Smooth muscle cell (in vitro differentiated cells): Measurements from ENCODE around the gene DACH1. TPM values are rescaled to one million over a fixed set of nuclear protein-coding genes. Genes with fewer than 3 reads are reported as not detected.
A peak's percentile ranks its signal among the peaks of the same experiment; 100 is the strongest.

Source experiments
- DNase-seq: peaks from one replicate; lab custom pipeline; 2025; ENCODE audit not compliant: unreplicated experiment; lab: John Stamatoyannopoulos, UW
- H2AFZ ChIP-seq: fragments of 200-600 bp; sonication (generic); 2 replicates; pipeline ENCODE4 v1.6.0; 2016; ENCODE audit warnings: antibody characterized with exemption, low read depth, mild to moderate bottlenecking
- H3F3A ChIP-seq: fragments of 200-600 bp; sonication (generic); 2 replicates; pipeline ENCODE4 v1.6.0; 2017; ENCODE audit warnings: antibody characterized with exemption, low read depth
- H3K27ac ChIP-seq: fragments of 200-600 bp; sonication (generic); 2 replicates; pipeline ENCODE4 v1.5.1; 2016; ENCODE audit warnings: low read depth, mild to moderate bottlenecking
- H3K27me3 ChIP-seq: fragments of 200-600 bp; sonication (generic); 2 replicates; pipeline ENCODE4 v1.6.1; 2016; ENCODE audit warnings: low read depth, mild to moderate bottlenecking
- H3K36me3 ChIP-seq: fragments of 200-600 bp; sonication (generic); 2 replicates; pipeline ENCODE4 v1.5.1; 2016; ENCODE audit warnings: low read depth
- H3K4me1 ChIP-seq: fragments of 200-600 bp; sonication (generic); 2 replicates; pipeline ENCODE4 v1.5.1; 2016; ENCODE audit warnings: low read depth
- H3K4me2 ChIP-seq: fragments of 200-600 bp; sonication (generic); 2 replicates; pipeline ENCODE4 v1.6.0; 2016; ENCODE audit warnings: mild to moderate bottlenecking
- H3K4me3 ChIP-seq: fragments of 200-600 bp; sonication (generic); 2 replicates; pipeline ENCODE4 v1.5.1; 2016; ENCODE audit warnings: mild to moderate bottlenecking
- H3K79me2 ChIP-seq: fragments of 200-600 bp; sonication (generic); 2 replicates; pipeline ENCODE4 v1.6.0; 2016; ENCODE audit warnings: low read depth, mild to moderate bottlenecking
- H3K9ac ChIP-seq: fragments of 200-600 bp; sonication (generic); 2 replicates; pipeline ENCODE4 v1.6.0; 2016; ENCODE audit warnings: low read depth
- H3K9me3 ChIP-seq: fragments of 200-600 bp; sonication (generic); replicated peaks from 2 replicates; pipeline ENCODE4 v1.5.1; 2016; ENCODE audit warnings: low read depth
- H4K20me1 ChIP-seq: fragments of 200-600 bp; sonication (generic); 2 replicates; pipeline ENCODE4 v1.6.0; 2016; ENCODE audit warnings: low read depth
- WGBS: methylation state at CpG from one replicate; pipeline ENCODE4 v1.1.7; 2016; ENCODE audit warnings: low lambda C conversion rate; 5-methylcytosine and 5-hydroxymethylcytosine counted together
- polyA plus RNA-seq: library from polyadenylated mRNA; unstranded; fragments of >200 nt; fragmentation: Nextera tagmentation; extraction: Ambion mirVana; gene quantifications from 2 replicates; pipeline ENCODE4 v1.2.1, GENCODE V29; 2016
- total RNA-seq: library from RNA; depleted of rRNA; stranded (reverse); fragments of >200 nt; gene quantifications from 2 replicates; pipeline ENCODE4 v1.2.3, GENCODE V29; 2014
- TF ChIP-seq, protein P1 (sequence below): fragments of 200-600 bp; sonication (generic); IDR thresholded peaks from 2 replicates; pipeline ENCODE4 v1.5.1; 2017; ENCODE audit warnings: borderline replicate concordance, mild to moderate bottlenecking, antibody characterized with exemption; ENCODE audit not compliant: insufficient read depth, poor library complexity, severe bottlenecking

Gene DACH1
- total and polyA plus RNA-seq, 2 experiments from 2014 or later, result 0.33 to 1.6 TPM

DNA sequence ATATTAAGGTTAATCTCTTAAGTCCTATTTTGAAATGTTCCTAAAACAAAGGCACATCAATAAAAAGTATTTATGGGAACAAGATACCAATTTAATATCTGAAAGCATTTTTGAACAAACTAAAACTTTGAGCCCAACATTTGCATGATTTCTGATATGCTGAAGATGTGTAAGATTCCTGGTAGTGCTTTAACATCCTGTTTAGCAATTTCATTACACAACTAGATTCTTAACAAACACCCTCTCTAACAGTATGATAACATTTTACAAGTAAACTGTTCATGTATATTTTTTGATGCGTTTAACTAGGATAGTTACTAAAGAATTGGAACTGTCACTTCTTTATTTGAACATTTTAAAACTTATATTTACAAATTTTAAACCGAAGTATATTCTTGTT lies 63.9 kb downstream of the DACH1 start:
- 79% methylated on average over 2 of the region's 2 CpGs for WGBS
- Histone ChIP-seq H3K4me2 (no peak overlapping the region), H3K9ac (no peak overlapping the region), H2AFZ (no peak overlapping the region), H3K27ac (no peak overlapping the region), H3K9me3 (no peaks in the 10 kb centered on the region), H3K4me3 (no peak overlapping the region), H3F3A (no peaks in the 10 kb centered on the region), H4K20me1 (no peaks in the 10 kb centered on the region), H3K27me3 (no peaks in the 10 kb centered on the region), H3K36me3 (no peaks in the 10 kb centered on the region), H3K4me1 (peaks cover 45% of the 10 kb centered on the region), H3K79me2 (no peaks in the 10 kb centered on the region)
- no peak for DNase-seq
- TF ChIP-seq, protein P1, sequence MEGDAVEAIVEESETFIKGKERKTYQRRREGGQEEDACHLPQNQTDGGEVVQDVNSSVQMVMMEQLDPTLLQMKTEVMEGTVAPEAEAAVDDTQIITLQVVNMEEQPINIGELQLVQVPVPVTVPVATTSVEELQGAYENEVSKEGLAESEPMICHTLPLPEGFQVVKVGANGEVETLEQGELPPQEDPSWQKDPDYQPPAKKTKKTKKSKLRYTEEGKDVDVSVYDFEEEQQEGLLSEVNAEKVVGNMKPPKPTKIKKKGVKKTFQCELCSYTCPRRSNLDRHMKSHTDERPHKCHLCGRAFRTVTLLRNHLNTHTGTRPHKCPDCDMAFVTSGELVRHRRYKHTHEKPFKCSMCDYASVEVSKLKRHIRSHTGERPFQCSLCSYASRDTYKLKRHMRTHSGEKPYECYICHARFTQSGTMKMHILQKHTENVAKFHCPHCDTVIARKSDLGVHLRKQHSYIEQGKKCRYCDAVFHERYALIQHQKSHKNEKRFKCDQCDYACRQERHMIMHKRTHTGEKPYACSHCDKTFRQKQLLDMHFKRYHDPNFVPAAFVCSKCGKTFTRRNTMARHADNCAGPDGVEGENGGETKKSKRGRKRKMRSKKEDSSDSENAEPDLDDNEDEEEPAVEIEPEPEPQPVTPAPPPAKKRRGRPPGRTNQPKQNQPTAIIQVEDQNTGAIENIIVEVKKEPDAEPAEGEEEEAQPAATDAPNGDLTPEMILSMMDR, result no peak

DNA sequence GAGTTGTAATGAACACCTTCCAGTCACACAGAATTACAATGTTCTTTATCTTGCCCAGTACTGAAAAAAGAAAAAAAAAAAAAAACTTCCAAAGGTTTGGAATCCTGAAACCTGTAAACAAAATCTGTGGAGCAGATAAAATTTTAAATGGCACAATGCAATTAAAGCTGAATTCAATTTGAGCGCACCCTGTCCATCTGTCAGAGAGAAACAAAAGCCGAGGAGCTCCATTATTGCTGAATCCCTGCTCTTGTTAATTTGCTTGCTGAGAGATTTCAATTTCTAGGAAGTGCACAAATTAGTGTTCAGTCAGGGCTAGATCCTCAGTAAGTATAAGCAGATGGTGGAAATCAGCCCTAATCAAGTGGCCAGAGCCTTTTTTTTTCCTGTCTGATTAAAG lies 65.2 kb downstream of the DACH1 start:
- 83% methylated on average over 2 of the region's 2 CpGs for WGBS
- Histone ChIP-seq H3K27me3 (no peaks in the 10 kb centered on the region), H3K79me2 (no peaks in the 10 kb centered on the region), H2AFZ (no peak overlapping the region), H3K27ac (no peak overlapping the region), H4K20me1 (no peaks in the 10 kb centered on the region), H3K9me3 (no peaks in the 10 kb centered on the region), H3K4me3 (no peak overlapping the region), H3K4me2 (peak overlapping the region; percentile 17), H3K9ac (no peak overlapping the region), H3F3A (no peaks in the 10 kb centered on the region), H3K4me1 (peaks cover 45% of the 10 kb centered on the region), H3K36me3 (no peaks in the 10 kb centered on the region)
- DNase-seq, result no peak
- TF ChIP-seq, protein P1, result no peak

DNA sequence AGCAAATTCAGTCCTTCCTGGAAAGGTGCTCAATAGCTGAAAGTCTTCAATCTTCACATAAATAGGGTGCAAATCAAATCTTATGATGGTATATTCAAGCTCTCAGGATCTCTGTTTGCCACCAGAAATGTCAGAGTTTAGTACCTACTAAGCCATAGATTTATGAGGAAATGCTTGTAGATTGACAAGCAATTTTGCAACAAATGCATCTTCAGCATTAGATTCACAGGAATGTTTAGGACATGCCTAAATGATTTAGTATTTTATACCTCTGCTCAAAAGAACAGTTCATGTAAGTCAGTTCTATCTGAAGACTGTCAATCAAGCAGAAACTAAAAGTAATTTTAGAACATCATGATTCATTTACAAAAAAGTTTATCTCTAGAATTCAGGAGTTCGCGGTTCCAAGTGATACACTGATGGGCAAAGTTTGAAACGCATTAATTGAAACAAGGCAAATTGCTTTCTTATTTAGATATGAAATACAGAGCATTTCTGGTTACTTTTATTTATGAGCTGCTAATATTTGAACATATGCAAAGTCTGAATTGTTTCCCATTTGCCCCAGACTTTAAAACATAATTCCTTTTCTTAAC lies 65.7 kb downstream of the DACH1 start:
- Histone ChIP-seq H3K79me2 (no peaks in the 10 kb centered on the region), H4K20me1 (no peaks in the 10 kb centered on the region), H3K27me3 (no peaks in the 10 kb centered on the region), H3K9me3 (no peaks in the 10 kb centered on the region), H3F3A (no peaks in the 10 kb centered on the region), H3K27ac (no peak overlapping the region), H2AFZ (no peak overlapping the region), H3K9ac (no peak overlapping the region), H3K36me3 (no peaks in the 10 kb centered on the region), H3K4me1 (peaks cover 45% of the 10 kb centered on the region), H3K4me3 (no peak overlapping the region), H3K4me2 (no peak overlapping the region)
- 86% methylated on average over 3 of the region's 3 CpGs for WGBS
- TF ChIP-seq, protein P1, result no peak
- no peak for DNase-seq

DNA sequence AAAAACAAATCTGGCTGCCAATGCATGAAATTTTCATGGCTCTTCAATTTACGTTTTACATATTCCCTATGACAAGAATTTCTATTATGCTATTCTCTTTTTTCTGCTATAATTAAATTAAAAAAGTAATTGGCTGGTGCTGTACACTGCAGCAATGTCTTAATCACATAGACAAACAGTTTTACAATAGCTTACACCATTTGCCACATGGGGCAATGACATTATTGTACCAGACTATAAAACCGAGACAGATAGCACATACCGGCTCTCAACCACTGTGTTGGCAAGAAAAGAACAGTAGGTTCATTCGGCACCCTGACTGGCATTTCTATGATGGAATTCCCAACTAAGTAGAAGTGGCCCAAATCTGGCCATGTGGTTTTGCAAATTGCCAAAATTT lies 67.7 kb downstream of the DACH1 start:
- Histone ChIP-seq H3K4me1 (peaks cover 45% of the 10 kb centered on the region), H3K27me3 (no peaks in the 10 kb centered on the region), H4K20me1 (no peaks in the 10 kb centered on the region), H3K9ac (no peak overlapping the region), H3K79me2 (no peaks in the 10 kb centered on the region), H2AFZ (no peak overlapping the region), H3K4me3 (no peak overlapping the region), H3K9me3 (no peaks in the 10 kb centered on the region), H3K36me3 (no peaks in the 10 kb centered on the region), H3F3A (no peaks in the 10 kb centered on the region), H3K27ac (no peak overlapping the region), H3K4me2 (no peak overlapping the region)
- 96% methylated on average over 4 of the region's 4 CpGs for WGBS
- DNase-seq, result no peak
- TF ChIP-seq, protein P1, result no peak
